Measurements from ENCODE around the gene SPNS3. TPM values are rescaled to one million over a fixed set of nuclear protein-coding genes. Genes with fewer than 3 reads are reported as not detected.

The SPNS3 gene
- total RNA-seq, 1 donor from 2014 or later, result 1.1 TPM

- Mint-ChIP-seq H3K27ac (no peak overlapping the region), H3K4me1 (ENCODE audit: low read depth) (peaks cover 21% of the 10 kb centered on the region), H3K27me3 (ENCODE audit: insufficient read depth) (no peaks in the 10 kb centered on the region), H3K4me3 (no peak overlapping the region), H3K36me3 (ENCODE audit: low read depth) (no peaks in the 10 kb centered on the region), H3K9me3 (no peaks in the 10 kb centered on the region)
- DNase-seq (ENCODE audit: low spot score), result no peak
- intact Hi-C loops (cut with micrococcal nuclease), result no loop called here
Observed at GRCh38 chr17:4490109-4490591, 56.4 kb downstream of the SPNS3 start.

GRCh38 chr17:4490637-4491061 is 56.9 kb downstream of the SPNS3 start:
- peaks cover 19% of the 10 kb centered on the region for H3K4me1 Mint-ChIP-seq (ENCODE audit: low read depth)
- intact Hi-C loops (cut with micrococcal nuclease), result no loop called here
- no peak for DNase-seq (ENCODE audit: low spot score)
- H3K9me3 Mint-ChIP-seq, result no peaks in the 10 kb centered on the region
- H3K27ac Mint-ChIP-seq, result no peak overlapping the region
- no peaks in the 10 kb centered on the region for H3K27me3 Mint-ChIP-seq (ENCODE audit: insufficient read depth)
- H3K36me3 Mint-ChIP-seq (ENCODE audit: low read depth), result no peaks in the 10 kb centered on the region
- no peak overlapping the region for H3K4me3 Mint-ChIP-seq

GRCh38 chr17:4492721-4493561 is 59.2 kb downstream of the SPNS3 start:
- no peaks in the 10 kb centered on the region for H3K9me3 Mint-ChIP-seq
- peaks cover 11% of the 10 kb centered on the region for H3K27me3 Mint-ChIP-seq (ENCODE audit: insufficient read depth)
- H3K36me3 Mint-ChIP-seq (ENCODE audit: low read depth), result no peaks in the 10 kb centered on the region
- H3K4me3 Mint-ChIP-seq, result no peak overlapping the region
- H3K27ac Mint-ChIP-seq, result no peak overlapping the region
- intact Hi-C loops (cut with micrococcal nuclease), result no loop called here
- peak; percentile 24 for DNase-seq (ENCODE audit: low spot score)
- H3K4me1 Mint-ChIP-seq (ENCODE audit: low read depth), result peaks cover 7% of the 10 kb centered on the region

GRCh38 chr17:4497101-4497824 is 63.5 kb downstream of the SPNS3 start:
- peaks cover 13% of the 10 kb centered on the region for H3K4me1 Mint-ChIP-seq (ENCODE audit: low read depth)
- no peaks in the 10 kb centered on the region for H3K36me3 Mint-ChIP-seq (ENCODE audit: low read depth)
- H3K27me3 Mint-ChIP-seq (ENCODE audit: insufficient read depth), result peaks cover 35% of the 10 kb centered on the region
- H3K9me3 Mint-ChIP-seq, result no peaks in the 10 kb centered on the region
- H3K27ac Mint-ChIP-seq, result no peak overlapping the region
- intact Hi-C loops (cut with micrococcal nuclease), result loop anchor here (5.0 kb wide), 1 partner anchor 75 kb away; no protein-coding TSS in a partner anchor
- no peak for DNase-seq (ENCODE audit: low spot score)
- no peak overlapping the region for H3K4me3 Mint-ChIP-seq

GRCh38 chr17:4498461-4499397 is 65.0 kb downstream of the SPNS3 start, which contains the start of gene SPNS2:
SPNS2 (plus strand) TSS chr17:4498881; CDS start chr17:4499048, 167 bp downstream.
- Mint-ChIP-seq H3K27me3 (ENCODE audit: insufficient read depth) (peaks cover 47% of the 10 kb centered on the region), H3K9me3 (no peaks in the 10 kb centered on the region), H3K4me3 (peak within 1 kb of the TSS; percentile 72), H3K27ac (no peak within 1 kb of the TSS), H3K4me1 (ENCODE audit: low read depth) (peaks cover 8% of the 10 kb centered on the region), H3K36me3 (ENCODE audit: low read depth) (no peaks in the 10 kb centered on the region)
- peak; percentile 61 for DNase-seq (ENCODE audit: low spot score)
- intact Hi-C loops (cut with micrococcal nuclease), result loop anchor here (1.0 to 5.0 kb wide), 3 partner anchors 11 to 76 kb away; no protein-coding TSS in a partner anchor

- DNase-seq (ENCODE audit: low spot score), result no peak
- H3K27me3 Mint-ChIP-seq (ENCODE audit: insufficient read depth), result peaks cover 47% of the 10 kb centered on the region
Observed at GRCh38 chr17:4499431-4500190, 65.9 kb downstream of the SPNS3 start.

GRCh38 chr17:4500191-4500571 is 66.4 kb downstream of the SPNS3 start:
- Mint-ChIP-seq H3K9me3 (no peaks in the 10 kb centered on the region), H3K27me3 (ENCODE audit: insufficient read depth) (peaks cover 48% of the 10 kb centered on the region), H3K36me3 (ENCODE audit: low read depth) (no peaks in the 10 kb centered on the region), H3K27ac (no peak overlapping the region), H3K4me3 (peak overlapping the region; percentile 21), H3K4me1 (ENCODE audit: low read depth) (peaks cover 23% of the 10 kb centered on the region)
- no peak for DNase-seq (ENCODE audit: low spot score)
- intact Hi-C loops (cut with micrococcal nuclease), result no loop called here

More at GRCh38 chr17:4499431-4500190, 65.9 kb downstream of the SPNS3 start:
- Mint-ChIP-seq H3K4me1 (ENCODE audit: low read depth) (peaks cover 17% of the 10 kb centered on the region), H3K27ac (no peak overlapping the region), H3K4me3 (peak overlapping the region; percentile 72), H3K9me3 (no peaks in the 10 kb centered on the region), H3K36me3 (ENCODE audit: low read depth) (no peaks in the 10 kb centered on the region)
- intact Hi-C loops (cut with micrococcal nuclease), result loop anchor here (1.0 to 5.0 kb wide), 2 partner anchors 18 to 77 kb away; no protein-coding TSS in a partner anchor

- Mint-ChIP-seq H3K4me3 (no peak overlapping the region), H3K27me3 (ENCODE audit: insufficient read depth) (peaks cover 45% of the 10 kb centered on the region), H3K27ac (no peak overlapping the region), H3K4me1 (ENCODE audit: low read depth) (peaks cover 23% of the 10 kb centered on the region), H3K9me3 (no peaks in the 10 kb centered on the region), H3K36me3 (ENCODE audit: low read depth) (no peaks in the 10 kb centered on the region)
- intact Hi-C loops (cut with micrococcal nuclease), result no loop called here
- no peak for DNase-seq (ENCODE audit: low spot score)
Observed at GRCh38 chr17:4501295-4501949, 67.7 kb downstream of the SPNS3 start.

- H3K27ac Mint-ChIP-seq, result no peak overlapping the region
- no peaks in the 10 kb centered on the region for H3K36me3 Mint-ChIP-seq (ENCODE audit: low read depth)
- DNase-seq (ENCODE audit: low spot score), result no peak
- intact Hi-C loops (cut with micrococcal nuclease), result no loop called here
- no peak overlapping the region for H3K4me3 Mint-ChIP-seq
- H3K9me3 Mint-ChIP-seq, result no peaks in the 10 kb centered on the region
- peaks cover 37% of the 10 kb centered on the region for H3K27me3 Mint-ChIP-seq (ENCODE audit: insufficient read depth)
- H3K4me1 Mint-ChIP-seq (ENCODE audit: low read depth), result peaks cover 23% of the 10 kb centered on the region
Observed at GRCh38 chr17:4502466-4503154, 68.9 kb downstream of the SPNS3 start.

- peaks cover 37% of the 10 kb centered on the region for H3K27me3 Mint-ChIP-seq (ENCODE audit: insufficient read depth)
- DNase-seq (ENCODE audit: low spot score), result no peak
- H3K9me3 Mint-ChIP-seq, result no peaks in the 10 kb centered on the region
- intact Hi-C loops (cut with micrococcal nuclease), result no loop called here
- no peak overlapping the region for H3K27ac Mint-ChIP-seq
- H3K4me3 Mint-ChIP-seq, result no peak overlapping the region
- peaks cover 27% of the 10 kb centered on the region for H3K4me1 Mint-ChIP-seq (ENCODE audit: low read depth)
- no peaks in the 10 kb centered on the region for H3K36me3 Mint-ChIP-seq (ENCODE audit: low read depth)
Observed at GRCh38 chr17:4503283-4504025, 69.7 kb downstream of the SPNS3 start.
